GM19468 (cell line): ENCODE measurements around the gene COPS6.
"Not testable (repeated sequence)": the region's sequence is repeated elsewhere in the genome, so short reads cannot be mapped to it uniquely, and the experiment has no call there.

ENCODE experiments used
- ATAC-seq: cut with Tn5 transposase; IDR thresholded peaks from one replicate; pipeline ENCODE4 v1.9.1; 2021; ENCODE audit warnings: mild to moderate bottlenecking, moderate library complexity, moderate number of reproducible peaks; ENCODE audit not compliant: unreplicated experiment; ENCODE audit errors: extremely low read depth

COPS6 gene

GRCh38 chr7:100124301-100125230 is 35.8 kb downstream of the COPS6 start:
- no peak for ATAC-seq

- ATAC-seq: no peak
These were observed 37.6 kb downstream of the COPS6 start for GRCh38 chr7:100126239-100126930.

GRCh38 chr7:100126931-100127865 is 38.4 kb downstream of the COPS6 start, which contains the start of gene MBLAC1:
Gene MBLAC1 (plus strand): TSS chr7:100126967. CDS start chr7:100127396, 429 bp downstream.
- ATAC-seq: peak; percentile 11

- no peak for ATAC-seq
These were observed 39.3 kb downstream of the COPS6 start for GRCh38 chr7:100127866-100128636.

- ATAC-seq: no peak
These were observed 39.8 kb downstream of the COPS6 start for GRCh38 chr7:100128637-100128963.

- not testable (repeated sequence) for ATAC-seq
These were observed 41.4 kb downstream of the COPS6 start for GRCh38 chr7:100130220-100130607.

GRCh38 chr7:100130608-100131453 is 42.1 kb downstream of the COPS6 start:
- no peak for ATAC-seq

GRCh38 chr7:100132126-100132525 is 43.4 kb downstream of the COPS6 start:
- ATAC-seq: no peak

GRCh38 chr7:100132697-100133151 is 44.0 kb downstream of the COPS6 start:
- ATAC-seq: no peak

- ATAC-seq: no peak
These were observed 49.3 kb downstream of the COPS6 start for GRCh38 chr7:100137851-100138760.

GRCh38 chr7:100141555-100141949 is 52.8 kb downstream of the COPS6 start:
- no peak for ATAC-seq
